NCI-H1417 (cell line): ENCODE measurements around the gene RTN4.

Source experiments
- DNase-seq, 3 experiments: peaks; one replicate each; lab custom pipeline; 2025; lab: John Stamatoyannopoulos, UW

Gene RTN4

DNA sequence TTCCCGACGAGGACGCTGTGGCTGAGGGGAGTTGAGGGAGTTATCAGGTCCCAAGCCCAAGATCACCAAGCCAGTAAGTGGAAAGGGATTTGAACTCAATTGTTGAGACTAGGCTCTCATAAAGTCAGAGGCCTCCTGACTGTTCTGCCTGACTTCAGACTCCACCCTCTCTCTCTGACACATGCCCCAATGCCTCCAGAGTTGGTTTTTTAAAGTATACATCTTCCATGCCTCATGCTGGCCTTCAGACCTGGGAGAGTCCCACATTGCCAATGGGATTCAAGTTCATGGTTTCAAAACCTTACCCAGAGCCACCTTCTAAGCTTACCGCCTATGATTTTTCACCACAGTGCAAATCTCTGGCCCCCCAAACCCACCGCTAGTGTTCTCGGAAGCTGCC, 100.8 kb downstream of the RTN4 start:
- DNase-seq, result no peak

DNA sequence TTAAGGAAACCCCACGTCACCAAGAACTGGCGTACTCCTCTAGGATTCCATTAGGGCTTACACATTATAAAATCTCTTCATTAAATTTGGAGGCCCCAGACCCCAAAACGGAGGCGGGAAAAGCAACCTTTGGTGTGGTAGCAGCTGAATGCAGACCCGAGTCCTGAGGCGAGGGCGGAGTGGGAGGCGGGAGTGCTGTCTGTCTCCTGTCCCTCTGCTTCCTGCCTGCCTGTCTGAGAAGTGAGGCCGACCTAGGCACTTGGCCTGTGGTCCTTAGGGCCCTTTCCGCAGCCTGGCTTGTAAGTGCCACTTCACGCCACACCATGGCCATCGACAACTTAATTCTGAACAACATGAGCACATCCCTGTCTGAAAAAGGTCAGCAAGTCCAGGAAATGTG, 102.1 kb downstream of the RTN4 start:
- DNase-seq, result no peak

DNA sequence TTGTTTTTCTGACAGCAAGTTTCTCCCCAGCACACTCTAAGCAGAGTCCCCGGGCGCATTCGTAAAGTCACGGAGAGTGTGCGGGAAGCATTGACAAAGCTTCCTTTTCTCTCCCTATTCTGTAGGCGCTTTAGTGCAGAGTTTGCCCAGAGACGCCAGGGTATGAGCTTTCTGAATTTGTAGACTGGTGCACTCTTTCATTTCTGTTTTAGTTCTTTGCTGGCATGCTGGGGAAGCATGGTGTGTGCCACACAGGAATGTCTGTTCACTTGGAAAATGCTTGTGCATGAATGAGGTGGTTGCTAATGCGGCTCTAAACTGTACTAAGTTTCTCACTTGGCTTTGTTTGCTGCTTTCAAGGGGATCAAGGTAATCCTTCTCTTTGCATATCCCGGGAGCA, 102.6 kb downstream of the RTN4 start:
- DNase-seq, result no peak

DNA sequence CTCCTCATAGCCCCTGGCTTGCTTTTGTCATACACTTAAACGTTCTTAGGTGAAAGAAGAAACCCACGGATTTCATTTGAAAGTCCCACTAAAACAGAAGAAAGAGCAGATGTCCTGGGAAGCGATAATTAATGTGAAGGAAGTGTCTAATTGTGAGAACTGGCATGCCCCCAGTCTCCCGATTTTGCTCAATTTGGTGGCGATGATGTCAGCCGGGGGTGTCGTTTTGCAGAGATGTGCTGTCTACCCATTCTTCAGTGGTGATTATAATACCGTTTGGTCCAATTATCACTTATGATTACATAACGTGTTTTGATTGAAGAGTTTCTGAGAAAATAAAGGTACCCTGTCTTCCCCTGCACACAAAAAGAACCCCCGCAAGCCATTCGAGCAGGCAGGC, 103.1 kb downstream of the RTN4 start:
- no peak for DNase-seq

- no peak for DNase-seq
These were observed 103.9 kb downstream of the RTN4 start for GRCh38 chr2:54946220-54946805.

GRCh38 chr2:54945391-54946219, 104.6 kb downstream of the RTN4 start:
- DNase-seq, result no peak

GRCh38 chr2:54944724-54945326, 105.4 kb downstream of the RTN4 start:
- DNase-seq, result no peak

DNA sequence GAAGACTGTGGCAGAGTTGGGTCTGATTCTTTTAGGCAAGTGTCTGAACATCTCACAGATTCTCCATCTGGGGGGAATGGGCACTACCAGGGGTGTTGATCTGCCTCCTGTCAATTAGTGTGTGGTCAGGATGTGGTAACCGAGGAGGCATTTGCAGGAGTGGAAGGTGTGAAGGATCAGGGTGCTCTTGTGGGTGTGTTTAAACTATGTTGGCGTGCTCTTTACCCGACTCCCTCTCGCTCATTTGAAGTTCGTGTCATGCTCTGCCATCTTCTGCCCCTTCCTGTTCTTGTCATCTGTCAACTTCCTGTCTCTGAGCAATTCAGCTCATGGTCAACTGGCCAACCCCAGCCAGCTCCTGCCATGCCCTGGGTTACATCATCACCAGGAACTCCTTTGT, 107.9 kb downstream of the RTN4 start:
- DNase-seq, result no peak

DNA sequence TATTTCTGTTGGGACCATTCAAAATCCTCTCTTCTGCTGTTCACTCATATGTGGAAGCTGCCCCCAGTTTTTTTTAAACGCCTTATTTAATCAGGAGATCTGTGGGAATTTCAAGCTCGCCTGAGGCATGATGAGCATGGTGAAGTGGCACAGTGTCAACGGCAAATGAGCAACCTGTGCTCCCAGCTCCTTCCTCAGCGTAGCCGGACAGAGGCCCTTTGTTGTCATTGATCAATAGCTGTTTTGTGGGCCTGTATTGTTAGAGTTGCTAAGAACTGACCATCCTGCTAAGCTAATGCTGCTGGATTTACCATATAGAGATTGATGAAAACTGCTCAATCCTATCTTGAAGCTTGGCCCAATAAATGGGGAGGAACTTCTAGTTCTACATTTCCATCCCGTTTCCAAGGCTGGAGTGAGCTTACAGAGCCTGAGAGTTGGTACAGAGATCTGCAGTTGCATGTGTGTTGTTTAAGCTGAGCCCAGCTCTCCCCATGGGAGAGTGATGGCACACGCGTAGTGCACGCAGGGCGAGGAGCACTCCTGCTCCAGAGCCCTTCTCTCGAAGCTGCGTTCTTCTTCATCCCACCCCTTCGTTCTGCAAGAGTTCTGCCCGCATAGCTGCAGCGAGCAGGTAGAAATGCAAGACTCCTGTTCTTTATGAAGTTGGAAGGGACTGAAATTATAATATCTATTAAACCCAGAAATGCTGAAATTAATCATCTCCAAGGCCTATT, 108.8 kb downstream of the RTN4 start:
- DNase-seq, result no peak

GRCh38 chr2:54940723-54941122, 109.5 kb downstream of the RTN4 start:
- no peak for DNase-seq

GRCh38 chr2:54939446-54940118, 110.7 kb downstream of the RTN4 start:
- DNase-seq, result no peak

- peak in 1 of 3 experiments; percentile 57 for DNase-seq
These were observed 113.5 kb downstream of the RTN4 start for GRCh38 chr2:54936766-54937165.

DNA sequence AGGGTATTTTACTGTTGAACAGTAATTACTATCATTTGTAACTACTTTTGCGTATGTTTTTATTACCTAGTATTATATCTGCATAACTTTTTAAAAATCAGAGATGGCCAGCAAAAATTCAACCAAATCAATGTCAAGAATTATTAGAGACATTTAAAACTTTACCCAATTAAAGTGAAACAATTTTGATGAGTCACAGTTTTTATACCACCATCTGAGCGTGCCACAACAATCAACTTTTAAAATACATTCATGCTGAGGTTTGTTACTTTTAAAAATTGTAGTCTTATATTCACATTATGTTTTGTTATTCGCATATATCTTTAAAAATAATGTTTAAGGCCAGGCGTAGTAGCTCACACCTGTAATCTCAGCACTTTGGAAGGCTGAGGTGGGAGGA, 114.9 kb downstream of the RTN4 start:
- no peak for DNase-seq

- peak in 1 of 3 experiments; percentile 28 for DNase-seq
These were observed 118.8 kb downstream of the RTN4 start for GRCh38 chr2:54931473-54931872.

DNA sequence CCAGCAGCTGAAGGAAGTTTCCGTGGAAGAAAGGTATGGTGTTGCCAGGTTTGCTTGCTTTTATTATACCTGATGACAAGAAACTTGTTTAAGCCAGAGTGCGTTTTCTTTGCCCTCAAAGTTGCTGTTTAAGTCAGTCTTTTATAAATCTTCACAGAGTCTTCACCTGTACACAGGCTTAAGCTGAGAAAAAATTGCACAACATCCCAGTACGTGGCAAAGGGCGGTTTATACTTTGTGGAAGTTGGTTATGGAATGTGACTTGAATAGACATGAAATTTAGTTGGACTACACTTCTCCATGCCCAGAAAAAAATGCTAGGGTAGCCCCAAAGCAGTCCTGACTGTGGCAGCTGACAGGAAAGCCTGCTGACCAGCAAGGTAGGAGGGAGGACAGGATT, 121.5 kb downstream of the RTN4 start:
- DNase-seq, result no peak

DNA sequence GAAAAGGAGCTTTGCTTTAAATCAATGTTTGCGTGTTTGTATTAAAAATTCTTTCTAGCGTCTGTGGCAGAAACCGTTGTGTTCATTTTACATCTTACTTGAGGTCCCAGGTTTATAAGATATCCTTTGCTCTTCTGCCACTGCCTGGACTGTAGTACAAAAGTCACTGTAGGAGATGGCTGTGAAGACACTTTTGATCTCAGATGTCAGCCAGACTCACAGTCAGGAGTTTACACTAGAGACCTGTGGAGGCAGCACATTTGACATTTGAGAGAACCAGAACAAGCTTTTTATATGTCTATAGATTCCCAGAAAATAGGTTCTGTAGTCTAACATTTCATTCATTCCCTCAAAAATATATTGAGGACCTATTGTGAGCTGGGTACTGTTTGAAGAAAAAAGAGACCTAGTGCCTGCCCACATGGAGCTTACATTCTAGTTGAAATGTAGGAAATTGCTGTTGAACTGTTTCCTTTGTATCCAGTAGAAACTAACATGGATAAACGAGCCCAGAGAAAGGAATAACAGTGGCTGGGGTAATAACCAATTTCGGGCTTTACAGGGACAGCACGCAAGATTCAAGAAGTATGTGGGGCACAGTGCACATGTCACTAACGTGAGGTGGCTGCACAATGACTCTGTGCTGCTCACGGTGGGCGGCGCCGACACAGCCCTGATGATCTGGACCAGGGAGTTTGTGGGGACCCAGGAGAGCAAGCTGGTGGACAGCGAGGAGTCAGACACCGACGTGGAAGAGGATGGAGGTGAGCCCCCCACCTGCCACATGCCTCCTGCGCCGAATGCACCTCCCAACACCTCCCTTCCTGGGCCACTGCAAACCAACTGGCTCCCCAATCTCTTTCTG, 122.3 kb downstream of the RTN4 start:
- no peak for DNase-seq

- DNase-seq, result no peak
These were observed 123.0 kb downstream of the RTN4 start for GRCh38 chr2:54927085-54927750.

- DNase-seq, result no peak
These were observed 125.2 kb downstream of the RTN4 start for GRCh38 chr2:54925022-54925421.

DNA sequence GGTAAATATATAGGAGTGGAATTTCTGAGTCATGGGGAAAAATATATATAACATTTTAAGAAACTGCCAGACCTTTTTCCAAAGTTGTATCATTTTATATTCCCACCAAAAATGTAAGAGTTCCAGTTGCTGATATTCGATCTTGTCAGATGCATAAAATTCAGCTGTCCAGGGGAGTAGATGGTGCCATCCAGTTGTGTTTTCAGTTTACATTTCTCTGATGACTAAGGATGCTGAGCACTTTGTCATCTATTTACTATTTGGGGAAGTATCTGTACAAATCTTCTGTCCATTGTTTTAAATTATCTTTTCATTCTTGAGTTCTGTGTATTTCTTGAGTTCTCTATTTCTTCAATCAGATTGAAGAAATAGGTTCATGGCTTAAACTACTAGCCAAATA, 126.1 kb downstream of the RTN4 start:
- DNase-seq, result no peak
